GM21576 (cell line): ENCODE results near the gene HOXB8.

Experiments used
- ATAC-seq: cut with Tn5 transposase; IDR thresholded peaks from one replicate; pipeline ENCODE4 v1.9.1; 2021; ENCODE audit warnings: mild to moderate bottlenecking, moderate library complexity; ENCODE audit not compliant: unreplicated experiment

The HOXB8 gene

DNA sequence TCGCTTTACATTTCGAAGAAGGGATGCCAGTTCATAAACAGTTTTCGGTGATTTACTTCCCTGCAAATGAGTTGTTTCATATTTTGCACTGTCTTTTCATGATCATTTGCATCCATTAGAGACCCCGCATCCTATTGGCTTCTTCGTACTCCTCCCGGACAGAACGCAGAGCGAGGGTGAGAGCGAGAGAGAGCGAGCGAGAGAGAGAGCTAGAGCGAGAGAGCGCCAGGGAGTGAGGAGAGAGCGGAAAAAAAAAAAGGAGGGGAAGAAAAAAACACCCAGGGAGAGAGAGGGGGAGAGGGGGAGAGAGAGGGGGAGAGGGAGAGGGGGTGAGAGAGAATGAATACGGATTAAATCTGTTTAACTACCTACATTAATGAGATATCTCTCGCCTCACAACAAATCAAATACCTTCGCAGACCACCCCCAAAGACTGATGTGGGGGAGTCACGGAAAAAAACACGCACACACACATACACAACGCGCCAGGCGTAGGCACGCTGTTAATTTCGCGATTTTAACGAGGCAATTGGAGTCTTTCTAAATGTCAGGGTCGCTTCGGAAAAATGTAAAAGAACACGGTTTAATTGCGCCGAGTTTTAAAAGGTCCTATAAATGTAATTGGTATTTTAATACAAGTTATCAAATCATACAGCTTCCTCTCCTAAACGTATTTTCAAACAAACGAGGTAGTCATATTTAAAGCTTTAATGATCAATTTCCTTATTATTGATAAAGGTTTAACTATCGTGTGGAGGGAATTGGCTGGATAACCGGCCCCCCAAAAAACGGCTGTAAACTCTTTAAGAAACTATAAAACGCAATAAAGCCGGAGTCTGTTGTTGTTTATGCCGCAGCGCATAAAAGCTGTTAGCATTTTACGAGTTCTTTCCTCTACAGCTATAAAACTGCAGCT, at the start of gene HOXB8:
HOXB8 (minus strand) TSS at position 246 of the 916 bp plus-strand sequence. CDS start 588 bp downstream, outside the sequence.
- no peak for ATAC-seq

DNA sequence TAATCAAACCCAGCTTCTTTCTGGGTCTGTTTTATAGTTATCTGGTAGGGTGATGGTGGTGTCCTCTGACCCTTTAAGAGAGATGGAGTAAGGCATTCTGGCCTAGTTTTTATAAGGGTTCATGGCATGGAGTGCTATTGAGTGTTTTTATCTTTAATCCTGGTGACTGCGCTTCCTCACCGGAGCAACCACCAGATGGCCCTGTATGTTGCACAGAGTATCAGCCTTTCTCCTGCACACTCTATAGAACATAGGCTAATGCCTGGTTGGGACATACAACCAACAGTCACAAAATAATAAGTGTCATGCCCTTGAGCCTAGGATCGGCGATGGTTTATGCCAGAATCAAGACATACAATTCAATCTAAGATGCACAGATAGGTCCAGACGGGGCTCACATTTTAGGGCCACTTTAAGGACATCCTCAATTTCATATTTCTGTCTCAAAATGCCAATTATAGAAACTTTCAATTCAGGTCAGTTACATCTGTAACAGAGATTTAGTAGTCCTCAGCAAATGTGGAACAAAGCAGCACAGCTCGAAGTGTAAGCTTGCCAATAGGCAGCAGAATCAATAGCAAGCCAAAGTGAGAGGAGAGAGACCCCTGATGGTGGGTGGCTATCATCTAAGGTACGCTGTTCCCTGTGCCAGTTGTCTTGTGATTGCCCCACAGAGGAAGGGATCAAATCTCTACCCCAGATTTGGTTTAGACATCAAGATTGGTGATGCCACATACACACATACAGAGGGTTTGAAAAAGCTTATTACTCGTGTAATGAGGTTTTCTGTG, 48.2 kb upstream of the HOXB8 start:
- no peak for ATAC-seq

DNA sequence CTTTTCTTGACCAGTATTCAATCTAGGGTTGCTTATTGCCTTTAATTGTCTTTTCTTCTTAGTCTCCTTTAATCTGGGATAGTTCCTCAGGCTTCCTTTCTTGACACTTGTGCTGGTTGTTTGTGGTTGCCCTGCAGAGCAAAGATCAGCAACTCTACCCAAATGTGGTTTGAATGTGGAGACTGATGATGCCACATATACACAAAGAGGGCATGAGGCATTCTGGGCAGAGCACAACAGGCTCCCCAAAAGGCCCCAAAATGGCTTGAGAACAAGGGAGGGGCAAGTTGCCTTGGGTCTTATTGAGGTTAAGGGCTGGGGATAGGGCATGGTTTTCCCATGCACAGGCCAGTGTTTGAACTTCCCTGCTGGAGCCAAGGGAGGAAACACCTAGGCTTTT, 40.8 kb upstream of the HOXB8 start:
- no peak for ATAC-seq

GRCh38 chr17:48649741-48650140, 34.6 kb upstream of the HOXB8 start:
- ATAC-seq, result no peak

DNA sequence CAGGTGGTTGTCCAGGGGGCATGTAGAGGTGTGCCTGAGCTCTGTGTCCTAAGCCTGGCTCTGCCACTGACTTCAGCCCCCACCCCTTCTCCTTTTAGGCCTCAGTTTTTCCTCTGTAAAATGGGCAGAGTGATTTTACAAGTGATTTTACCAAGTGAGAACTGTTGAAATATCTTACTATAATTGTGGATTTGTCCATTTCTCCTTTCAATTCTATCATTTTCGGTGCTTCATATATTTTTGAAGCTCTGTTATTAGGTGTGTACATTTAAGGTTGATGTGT, 32.8 kb upstream of the HOXB8 start:
- ATAC-seq, result no peak

DNA sequence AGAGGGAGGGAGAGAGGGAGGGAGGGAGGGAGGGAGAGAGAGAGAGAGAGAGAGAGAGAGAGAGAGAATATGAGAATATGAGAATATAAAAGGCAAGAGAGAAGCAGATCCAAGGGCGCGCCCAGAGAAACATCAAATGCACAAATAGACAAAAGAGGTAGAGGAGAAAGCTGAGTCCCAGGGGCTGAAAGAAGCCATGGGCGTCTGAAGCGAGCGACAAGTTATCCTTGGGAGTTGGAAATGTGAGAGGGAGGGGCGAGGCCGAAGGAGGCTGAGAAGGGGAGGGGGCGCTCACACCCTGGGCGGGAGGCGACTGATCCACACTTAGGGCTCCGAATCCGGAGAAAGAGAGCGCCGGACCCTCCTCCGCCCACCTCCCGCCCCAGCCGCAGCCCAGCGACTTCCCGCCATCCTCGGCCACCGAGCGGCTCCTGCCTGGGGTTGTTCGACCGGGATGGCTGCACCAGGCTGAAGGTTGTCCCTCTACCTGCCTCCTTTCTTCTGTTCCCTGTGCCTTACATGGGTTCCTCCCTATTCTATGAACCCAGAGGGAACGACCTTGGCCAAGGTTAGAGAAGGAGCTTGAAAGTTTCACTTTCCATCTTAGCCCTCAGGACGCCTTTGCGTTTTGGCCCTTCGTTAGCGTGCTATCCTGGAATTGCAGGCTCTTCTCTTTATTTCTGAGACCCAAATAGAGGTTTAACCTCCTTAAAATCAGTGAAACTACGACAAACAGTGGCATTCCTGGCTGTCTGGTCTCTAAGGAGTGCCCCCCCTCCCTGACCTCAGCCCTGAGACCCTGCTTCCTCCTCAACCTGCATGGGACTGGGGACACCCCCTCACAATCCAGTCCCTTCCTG, 32.2 kb upstream of the HOXB8 start:
- ATAC-seq, result no peak

DNA sequence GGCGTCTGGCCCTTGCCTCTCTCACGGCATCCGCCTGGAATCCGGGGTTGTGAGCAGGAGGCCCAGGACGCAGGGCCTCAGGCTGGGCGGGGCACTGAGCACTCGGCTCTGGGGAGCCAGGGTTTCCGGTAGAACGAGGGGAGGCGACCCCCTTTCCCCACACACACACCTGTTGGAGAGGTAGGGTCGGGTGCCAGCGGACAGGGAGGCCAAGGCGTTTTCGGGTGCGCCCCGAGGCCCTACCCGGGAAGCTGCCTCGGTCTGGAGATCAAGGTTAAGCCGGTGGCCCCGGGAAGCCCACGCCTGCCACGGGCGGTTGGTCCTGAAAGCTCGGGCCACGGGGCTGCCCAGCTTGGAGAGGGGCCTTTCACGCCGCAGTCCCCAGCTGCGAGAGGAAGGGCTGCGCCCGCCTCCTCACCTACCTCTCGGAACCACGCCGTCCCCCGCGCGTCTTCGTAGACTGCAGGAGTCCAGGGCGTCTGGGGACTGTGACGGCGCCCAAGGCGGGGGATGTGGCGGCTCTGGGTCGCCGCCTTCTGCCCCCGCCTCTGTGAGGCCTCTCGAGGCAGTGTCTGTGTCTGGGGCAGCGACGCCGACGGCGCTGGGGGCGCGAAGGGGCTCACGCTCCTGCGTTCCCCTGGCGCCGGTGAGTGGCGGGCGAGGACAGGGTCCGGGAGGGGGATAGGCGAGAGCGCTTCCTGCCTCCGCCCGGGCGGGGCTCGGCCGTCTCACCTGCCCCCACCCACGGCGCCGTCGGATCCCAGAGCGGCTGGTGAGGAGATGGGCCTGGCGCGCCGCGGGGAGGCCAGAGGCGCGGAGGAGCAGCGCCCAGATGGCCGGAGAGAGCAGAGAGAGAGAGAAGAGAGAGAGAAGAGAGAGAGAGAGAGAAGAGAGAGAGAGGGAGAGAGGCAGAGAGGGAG, 31.4 kb upstream of the HOXB8 start:
- no peak for ATAC-seq

GRCh38 chr17:48645639-48646182, 30.6 kb upstream of the HOXB8 start:
- no peak for ATAC-seq

- ATAC-seq, result no peak
These were observed 29.9 kb upstream of the HOXB8 start for GRCh38 chr17:48644910-48645557.

GRCh38 chr17:48644159-48644558, 29.1 kb upstream of the HOXB8 start:
- ATAC-seq, result no peak

GRCh38 chr17:48643697-48644012, 28.6 kb upstream of the HOXB8 start:
- ATAC-seq, result no peak

DNA sequence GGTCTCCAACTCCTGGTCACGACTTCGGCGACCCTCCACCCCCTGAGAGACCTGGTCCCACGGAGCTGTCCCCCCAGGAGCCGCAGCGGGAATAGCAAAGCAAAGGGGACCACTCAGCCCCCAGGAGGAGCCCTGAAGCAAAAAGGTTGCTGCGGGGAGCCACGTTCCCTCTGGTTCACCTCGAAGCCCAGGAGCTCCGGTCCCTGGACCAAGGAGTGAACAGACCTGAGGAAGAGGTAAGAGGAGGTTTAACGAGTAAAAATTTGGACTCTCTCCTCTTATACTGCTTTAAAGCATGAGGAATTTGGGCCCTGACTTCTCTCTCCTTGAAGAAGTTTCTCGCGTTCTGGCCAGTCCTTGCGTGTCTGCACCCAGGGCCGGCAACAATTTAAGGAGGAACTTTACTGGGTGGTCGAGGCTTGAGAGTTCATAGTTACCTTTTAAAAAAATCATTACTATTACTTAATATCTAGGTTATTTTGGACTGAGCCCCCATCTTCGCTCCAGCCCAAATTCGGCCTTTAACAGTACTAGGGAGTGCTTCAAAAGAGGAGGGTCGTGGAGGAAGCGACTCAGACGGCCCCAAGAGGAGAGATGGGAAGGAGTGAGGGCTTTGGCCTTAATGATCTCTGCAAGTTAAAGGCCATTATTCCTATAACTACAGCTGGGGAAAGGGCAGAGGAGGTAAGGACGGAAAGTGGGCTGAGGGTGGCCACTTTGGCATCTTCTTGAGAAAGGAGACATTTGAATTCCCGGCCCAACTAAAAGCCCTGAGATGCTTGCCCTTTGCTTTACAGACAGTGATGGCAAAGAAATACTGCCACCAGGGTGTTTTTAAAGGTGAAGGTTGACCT, 28.0 kb upstream of the HOXB8 start:
- ATAC-seq, result no peak

GRCh38 chr17:48642059-48642842, 27.2 kb upstream of the HOXB8 start:
- ATAC-seq, result no peak

DNA sequence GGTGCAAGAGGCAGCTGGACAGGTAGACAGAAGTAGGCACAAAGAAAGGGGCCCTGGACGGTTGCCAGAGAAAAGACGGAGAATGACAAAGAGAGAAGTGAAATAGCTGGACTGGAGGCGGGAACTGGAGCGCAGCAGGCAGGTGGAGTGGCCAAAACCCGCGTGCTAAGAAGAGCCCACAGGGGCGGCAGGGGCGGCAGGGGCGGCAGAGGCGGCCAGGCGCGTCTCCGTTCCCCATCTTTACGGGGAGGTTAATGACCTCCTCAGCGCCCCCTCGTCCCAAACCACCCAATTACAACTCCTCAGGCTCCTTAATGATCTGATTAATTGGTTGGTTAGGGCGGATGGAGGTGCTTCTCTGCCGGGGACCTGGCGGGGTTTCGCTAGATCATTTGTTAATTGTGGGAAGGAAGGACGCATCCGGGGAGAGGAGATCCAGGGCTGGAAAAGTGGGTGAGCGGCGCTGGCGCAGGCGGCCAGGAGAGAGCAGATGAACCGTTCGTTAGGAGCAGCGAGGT, 26.5 kb upstream of the HOXB8 start:
- no peak for ATAC-seq

DNA sequence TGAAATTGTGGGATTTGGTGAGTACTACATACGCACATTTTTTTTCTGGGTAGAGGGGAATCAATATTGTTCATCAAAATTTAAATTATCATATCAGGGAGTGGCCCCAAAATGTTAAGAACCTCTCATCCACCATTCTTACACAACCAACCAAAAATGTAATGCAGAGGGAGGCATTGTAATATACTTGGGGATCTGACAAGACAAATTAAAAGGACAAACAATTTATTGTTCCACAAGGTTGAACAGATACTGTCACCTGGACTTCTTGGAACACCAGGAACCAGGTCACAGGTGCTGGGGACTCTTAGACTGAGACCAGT, 25.7 kb upstream of the HOXB8 start:
- no peak for ATAC-seq

DNA sequence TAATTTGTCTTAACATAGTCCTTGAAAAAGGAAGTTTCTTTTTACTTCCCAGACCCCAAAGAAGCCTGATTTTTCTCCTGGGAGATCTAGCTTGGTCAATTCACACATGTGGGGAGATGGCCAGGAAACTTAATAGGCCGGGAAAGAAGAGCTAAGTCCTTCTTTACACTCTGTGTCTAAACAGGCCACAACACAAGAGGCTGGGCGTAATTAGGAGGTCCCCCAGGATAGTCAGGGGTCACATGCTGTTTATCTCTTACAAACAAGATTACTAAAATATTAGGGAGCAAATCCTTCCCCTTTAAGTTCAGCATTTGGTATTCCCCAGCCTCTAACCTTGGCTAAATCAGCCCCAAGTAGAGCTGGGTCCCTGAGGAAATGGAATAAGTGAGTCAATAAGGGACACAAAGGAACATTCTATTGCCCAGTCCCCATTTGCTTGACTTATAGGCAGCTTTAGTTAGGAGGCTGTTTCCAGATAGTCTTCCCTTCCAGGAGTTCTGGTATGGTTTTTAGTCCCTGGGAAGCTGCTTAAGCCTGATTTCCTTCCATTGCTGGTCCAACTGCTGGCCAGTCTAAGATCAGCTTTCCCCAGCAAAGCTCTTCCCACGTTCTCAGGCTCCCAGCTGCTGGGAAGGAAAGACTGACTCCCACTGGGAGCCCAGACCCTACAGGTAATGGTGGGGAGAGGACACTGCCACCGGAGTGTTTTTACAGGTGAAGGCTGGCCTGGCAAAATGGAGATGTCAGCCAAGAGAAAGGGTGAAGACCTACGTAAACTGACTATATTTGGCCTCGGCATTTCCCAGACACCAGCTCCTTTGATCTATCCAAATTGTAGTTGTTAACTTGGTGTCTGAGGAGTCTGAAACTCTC, 25.1 kb upstream of the HOXB8 start:
- no peak for ATAC-seq

- ATAC-seq, result no peak
These were observed 24.0 kb upstream of the HOXB8 start for GRCh38 chr17:48639136-48639535.
